WTC11 (cell line): ENCODE data around the gene XPR1.

Source experiments
- ATF3 ChIP-seq: sonication (generic); formaldehyde crosslinking; conservative IDR thresholded peaks from 2 replicates; pipeline ENCODE4 v1.8.1; 2022; ENCODE audit warnings: mild to moderate bottlenecking, missing genetic modification reagents
- NR2C2 ChIP-seq: sonication (generic); formaldehyde crosslinking; IDR thresholded peaks from 2 replicates; pipeline ENCODE4 v1.8.0; 2022; ENCODE audit warnings: mild to moderate bottlenecking, missing genetic modification reagents
- PRRX2 ChIP-seq: fragments of 250-450 bp; sonication (Bioruptor Pico); IDR thresholded peaks from 2 replicates; pipeline ENCODE4 v1.8.0; 2021; ENCODE audit warnings: mild to moderate bottlenecking
- SMAD3 ChIP-seq: sonication (generic); formaldehyde crosslinking; IDR thresholded peaks from 2 replicates; pipeline ENCODE4 v1.8.0; 2022; ENCODE audit warnings: missing genetic modification reagents, mild to moderate bottlenecking, borderline replicate concordance
- TF ChIP-seq, protein P1 (sequence below): sonication (generic); formaldehyde crosslinking; IDR thresholded peaks from 2 replicates; pipeline ENCODE4 v1.8.1; 2023; ENCODE audit warnings: mild to moderate bottlenecking, missing genetic modification reagents, borderline replicate concordance

DNA sequence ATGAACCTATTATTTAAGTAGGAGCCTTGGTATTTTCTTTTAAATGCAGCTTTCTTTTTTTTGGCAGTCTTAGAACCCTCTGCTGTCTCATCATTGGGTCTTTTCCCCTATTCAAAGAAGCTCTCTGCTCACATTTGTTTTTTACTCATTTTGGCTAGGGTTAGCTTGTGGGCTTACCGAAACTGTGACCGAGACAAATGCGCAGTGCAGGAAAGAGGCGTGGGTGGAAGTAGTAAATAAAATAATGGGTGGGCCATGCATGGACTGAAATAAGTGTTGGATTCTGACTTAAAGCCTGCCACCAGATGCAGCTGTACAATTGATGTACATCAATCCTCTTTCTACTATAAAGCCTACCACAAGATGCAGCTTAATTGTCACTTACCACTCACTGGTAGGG is 14.7 kb downstream of the XPR1 start:
- TF ChIP-seq NR2C2 (CRISPR knock-in tag), result no peak
- no peak for TF ChIP-seq ATF3 (CRISPR knock-in tag)
- no peak for TF ChIP-seq PRRX2 (CRISPR knock-in tag)
- TF ChIP-seq SMAD3 (CRISPR knock-in tag), result no peak
- TF ChIP-seq, protein P1, sequence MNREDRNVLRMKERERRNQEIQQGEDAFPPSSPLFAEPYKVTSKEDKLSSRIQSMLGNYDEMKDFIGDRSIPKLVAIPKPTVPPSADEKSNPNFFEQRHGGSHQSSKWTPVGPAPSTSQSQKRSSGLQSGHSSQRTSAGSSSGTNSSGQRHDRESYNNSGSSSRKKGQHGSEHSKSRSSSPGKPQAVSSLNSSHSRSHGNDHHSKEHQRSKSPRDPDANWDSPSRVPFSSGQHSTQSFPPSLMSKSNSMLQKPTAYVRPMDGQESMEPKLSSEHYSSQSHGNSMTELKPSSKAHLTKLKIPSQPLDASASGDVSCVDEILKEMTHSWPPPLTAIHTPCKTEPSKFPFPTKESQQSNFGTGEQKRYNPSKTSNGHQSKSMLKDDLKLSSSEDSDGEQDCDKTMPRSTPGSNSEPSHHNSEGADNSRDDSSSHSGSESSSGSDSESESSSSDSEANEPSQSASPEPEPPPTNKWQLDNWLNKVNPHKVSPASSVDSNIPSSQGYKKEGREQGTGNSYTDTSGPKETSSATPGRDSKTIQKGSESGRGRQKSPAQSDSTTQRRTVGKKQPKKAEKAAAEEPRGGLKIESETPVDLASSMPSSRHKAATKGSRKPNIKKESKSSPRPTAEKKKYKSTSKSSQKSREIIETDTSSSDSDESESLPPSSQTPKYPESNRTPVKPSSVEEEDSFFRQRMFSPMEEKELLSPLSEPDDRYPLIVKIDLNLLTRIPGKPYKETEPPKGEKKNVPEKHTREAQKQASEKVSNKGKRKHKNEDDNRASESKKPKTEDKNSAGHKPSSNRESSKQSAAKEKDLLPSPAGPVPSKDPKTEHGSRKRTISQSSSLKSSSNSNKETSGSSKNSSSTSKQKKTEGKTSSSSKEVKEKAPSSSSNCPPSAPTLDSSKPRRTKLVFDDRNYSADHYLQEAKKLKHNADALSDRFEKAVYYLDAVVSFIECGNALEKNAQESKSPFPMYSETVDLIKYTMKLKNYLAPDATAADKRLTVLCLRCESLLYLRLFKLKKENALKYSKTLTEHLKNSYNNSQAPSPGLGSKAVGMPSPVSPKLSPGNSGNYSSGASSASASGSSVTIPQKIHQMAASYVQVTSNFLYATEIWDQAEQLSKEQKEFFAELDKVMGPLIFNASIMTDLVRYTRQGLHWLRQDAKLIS (CRISPR knock-in tag), result no peak
